IPS-20b (cell line): ENCODE data around the gene AK9.

Experiments
- H3K27ac ChIP-seq: one replicate; pipeline ENCODE4 v1.5.1; 2013; ENCODE audit warnings: low read length
- H3K27me3 ChIP-seq: 2 replicates; pipeline ENCODE4 v1.6.1; 2013; ENCODE audit warnings: mild to moderate bottlenecking, low read length, inconsistent platforms; ENCODE audit not compliant: insufficient read depth
- H3K36me3 ChIP-seq: 2 replicates; pipeline ENCODE4 v1.6.1; 2013; ENCODE audit warnings: low read depth, mild to moderate bottlenecking, inconsistent platforms, low read length, moderate library complexity; ENCODE audit not compliant: insufficient read depth
- H3K4me1 ChIP-seq: 2 replicates; pipeline ENCODE4 v1.6.1; 2013; ENCODE audit warnings: mild to moderate bottlenecking, control low read depth, inconsistent platforms, low read length, moderate library complexity; ENCODE audit not compliant: insufficient read depth
- H3K4me3 ChIP-seq: 2 replicates; pipeline ENCODE4 v1.5.1; 2013; ENCODE audit warnings: mild to moderate bottlenecking, low read length, inconsistent platforms
- H3K9ac ChIP-seq: 2 replicates; pipeline ENCODE4 v1.6.1; 2013; ENCODE audit warnings: low read depth, mild to moderate bottlenecking, inconsistent platforms, low read length, moderate library complexity
- H3K9me3 ChIP-seq: 2 replicates; pipeline ENCODE4 v1.6.1; 2013; ENCODE audit warnings: mild to moderate bottlenecking, low read depth, low read length, inconsistent platforms; ENCODE audit not compliant: insufficient read depth

AK9 gene

GRCh38 chr6:109669811-109670210 lies 21.2 kb downstream of the AK9 start:
- Histone ChIP-seq H3K4me1 (peaks cover 6% of the 10 kb centered on the region; the same call in 1 of the 2 replicates), H3K4me3 (no peak overlapping the region), H3K36me3 (no peaks in the 10 kb centered on the region), H3K27ac (no peak overlapping the region), H3K9ac (no peak overlapping the region), H3K9me3 (no peaks in the 10 kb centered on the region), H3K27me3 (no peaks in the 10 kb centered on the region)

- H3K9ac ChIP-seq, result no peak overlapping the region
- H3K27me3 ChIP-seq, result no peaks in the 10 kb centered on the region
- H3K9me3 ChIP-seq, result no peaks in the 10 kb centered on the region
- no peaks in the 10 kb centered on the region for H3K4me1 ChIP-seq
- no peaks in the 10 kb centered on the region for H3K36me3 ChIP-seq
- no peak overlapping the region for H3K27ac ChIP-seq
- H3K4me3 ChIP-seq, result no peak overlapping the region
These were observed 28.8 kb downstream of the AK9 start for GRCh38 chr6:109662192-109662591.

GRCh38 chr6:109660526-109661320 lies 30.3 kb downstream of the AK9 start:
- H3K36me3 ChIP-seq, result no peaks in the 10 kb centered on the region
- H3K4me3 ChIP-seq, result no peak overlapping the region
- H3K27me3 ChIP-seq, result no peaks in the 10 kb centered on the region
- H3K4me1 ChIP-seq, result no peaks in the 10 kb centered on the region
- H3K27ac ChIP-seq, result no peak overlapping the region
- H3K9me3 ChIP-seq, result no peaks in the 10 kb centered on the region
- no peak overlapping the region for H3K9ac ChIP-seq

- Histone ChIP-seq H3K9me3 (no peaks in the 10 kb centered on the region), H3K27me3 (no peaks in the 10 kb centered on the region), H3K4me3 (no peak overlapping the region), H3K4me1 (no peaks in the 10 kb centered on the region), H3K27ac (no peak overlapping the region), H3K36me3 (no peaks in the 10 kb centered on the region), H3K9ac (no peak overlapping the region)
These were observed 35.2 kb downstream of the AK9 start for GRCh38 chr6:109655761-109656262.

- H3K4me1 ChIP-seq, result no peaks in the 10 kb centered on the region
- H3K27me3 ChIP-seq, result no peaks in the 10 kb centered on the region
- no peak overlapping the region for H3K4me3 ChIP-seq
- H3K9ac ChIP-seq, result no peak overlapping the region
- H3K9me3 ChIP-seq, result no peaks in the 10 kb centered on the region
- no peaks in the 10 kb centered on the region for H3K36me3 ChIP-seq
- H3K27ac ChIP-seq, result no peak overlapping the region
These were observed 37.7 kb downstream of the AK9 start for GRCh38 chr6:109653264-109653663.

GRCh38 chr6:109644131-109644530 lies 46.9 kb downstream of the AK9 start:
- H3K4me1 ChIP-seq, result no peaks in the 10 kb centered on the region
- H3K4me3 ChIP-seq, result no peak overlapping the region
- H3K27ac ChIP-seq, result no peak overlapping the region
- H3K9me3 ChIP-seq, result peaks cover 11% of the 10 kb centered on the region
- H3K36me3 ChIP-seq, result no peaks in the 10 kb centered on the region
- H3K27me3 ChIP-seq, result no peaks in the 10 kb centered on the region
- no peak overlapping the region for H3K9ac ChIP-seq

GRCh38 chr6:109632405-109632804 lies 58.6 kb downstream of the AK9 start:
- Histone ChIP-seq H3K4me1 (no peaks in the 10 kb centered on the region), H3K4me3 (no peak overlapping the region), H3K27me3 (no peaks in the 10 kb centered on the region), H3K36me3 (no peaks in the 10 kb centered on the region), H3K27ac (no peak overlapping the region), H3K9ac (no peak overlapping the region), H3K9me3 (no peaks in the 10 kb centered on the region)

DNA sequence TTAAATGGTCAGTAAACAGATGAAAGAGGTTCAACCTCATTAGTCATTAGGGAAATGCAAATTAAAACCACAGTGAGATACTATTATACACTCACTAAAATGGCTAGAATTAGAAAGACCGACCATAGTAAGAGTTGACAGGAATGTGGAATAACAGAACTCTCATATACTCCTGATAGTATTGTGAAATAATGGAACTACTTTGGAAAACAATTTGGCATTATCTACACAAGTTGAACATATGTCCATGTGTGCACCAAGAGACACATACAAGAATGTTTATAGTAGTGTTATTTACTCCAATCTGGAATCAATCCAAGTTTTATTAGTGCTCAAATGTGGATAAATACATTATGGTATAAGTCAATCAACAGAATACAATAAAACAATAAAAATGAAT lies 59.6 kb downstream of the AK9 start:
- Histone ChIP-seq H3K4me3 (no peak overlapping the region), H3K9me3 (no peaks in the 10 kb centered on the region), H3K9ac (no peak overlapping the region), H3K27ac (no peak overlapping the region), H3K27me3 (no peaks in the 10 kb centered on the region), H3K4me1 (no peaks in the 10 kb centered on the region), H3K36me3 (no peaks in the 10 kb centered on the region)

- Histone ChIP-seq H3K9ac (no peak overlapping the region), H3K36me3 (no peaks in the 10 kb centered on the region), H3K27me3 (no peaks in the 10 kb centered on the region), H3K9me3 (no peaks in the 10 kb centered on the region), H3K4me3 (no peak overlapping the region), H3K4me1 (no peaks in the 10 kb centered on the region), H3K27ac (no peak overlapping the region)
These were observed 62.6 kb downstream of the AK9 start for GRCh38 chr6:109628158-109629000.

DNA sequence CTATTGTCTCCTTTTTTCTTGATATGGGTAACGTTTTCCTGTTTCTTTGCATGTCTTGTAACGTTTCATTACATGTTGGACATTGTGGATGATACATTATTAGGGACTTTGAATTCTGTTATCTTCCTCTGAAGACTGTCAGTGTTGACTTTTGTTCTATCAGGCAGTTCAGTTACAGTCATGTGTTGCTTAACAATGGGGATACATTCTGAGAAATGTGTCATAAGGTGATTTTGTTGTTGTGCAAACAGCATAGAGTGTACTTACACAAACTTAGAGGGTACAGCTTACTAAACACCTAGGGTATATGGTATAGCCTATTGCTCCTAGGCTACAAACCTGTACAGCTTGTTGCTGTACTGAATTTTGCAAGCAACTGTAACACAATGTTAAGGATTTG lies 64.7 kb downstream of the AK9 start:
- Histone ChIP-seq H3K36me3 (no peaks in the 10 kb centered on the region), H3K4me1 (no peaks in the 10 kb centered on the region), H3K27ac (no peak overlapping the region), H3K9ac (no peak overlapping the region), H3K4me3 (no peak overlapping the region), H3K9me3 (no peaks in the 10 kb centered on the region), H3K27me3 (no peaks in the 10 kb centered on the region)

GRCh38 chr6:109625199-109625598 lies 65.8 kb downstream of the AK9 start:
- no peak overlapping the region for H3K9ac ChIP-seq
- no peak overlapping the region for H3K4me3 ChIP-seq
- no peak overlapping the region for H3K27ac ChIP-seq
- H3K9me3 ChIP-seq, result no peaks in the 10 kb centered on the region
- H3K36me3 ChIP-seq, result no peaks in the 10 kb centered on the region
- no peaks in the 10 kb centered on the region for H3K27me3 ChIP-seq
- H3K4me1 ChIP-seq, result no peaks in the 10 kb centered on the region

DNA sequence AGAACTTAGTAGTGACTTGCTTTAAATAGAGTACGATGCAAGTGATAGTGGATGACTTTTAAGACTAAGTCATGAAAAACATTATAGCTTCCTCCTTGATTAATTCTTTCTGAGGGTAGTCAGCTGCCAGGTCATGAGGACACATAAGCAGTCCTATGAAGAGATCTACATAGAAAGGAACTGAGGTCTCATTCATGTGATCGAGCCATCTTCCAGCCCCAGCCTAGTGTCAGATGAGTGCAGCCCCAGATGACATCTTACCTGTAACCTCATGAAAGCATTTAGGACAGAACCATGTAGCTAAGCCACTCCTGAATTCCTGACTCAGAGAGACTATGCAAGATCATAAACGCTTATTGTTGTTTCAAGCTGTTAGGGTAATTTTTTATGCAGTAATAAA lies 67.7 kb downstream of the AK9 start:
- H3K27me3 ChIP-seq, result no peaks in the 10 kb centered on the region
- H3K9ac ChIP-seq, result no peak overlapping the region
- no peaks in the 10 kb centered on the region for H3K36me3 ChIP-seq
- no peaks in the 10 kb centered on the region for H3K4me1 ChIP-seq
- H3K9me3 ChIP-seq, result no peaks in the 10 kb centered on the region
- H3K4me3 ChIP-seq, result no peak overlapping the region
- H3K27ac ChIP-seq, result no peak overlapping the region
